ENCODE measurements around the gene ULK4. TPM values are rescaled to one million over a fixed set of nuclear protein-coding genes. Genes with fewer than 3 reads are reported as not detected.
A peak's percentile ranks its signal among the peaks of the same experiment; 100 is the strongest.
"Not testable (repeated sequence)": the region's sequence is repeated elsewhere in the genome, so short reads cannot be mapped to it uniquely, and the experiment has no call there.

Gene ULK4
- 1 to 10 TPM; 2.7 to 5.6 (median 5.1) TPM for polyA plus RNA-seq (ENCODE audit: insufficient read length in 4 of 4)

- DNase-seq (ENCODE audit: low read depth in 4 of 4, low spot score in 3 of 4), result peak; percentile 97 to 99 (median 99)
Measured at GRCh38 chr3:41961751-41962679, at the start of gene ULK4. ULK4 (minus strand) TSS chr3:41962103; CDS start chr3:41954759, 7,344 bp downstream.

DNA sequence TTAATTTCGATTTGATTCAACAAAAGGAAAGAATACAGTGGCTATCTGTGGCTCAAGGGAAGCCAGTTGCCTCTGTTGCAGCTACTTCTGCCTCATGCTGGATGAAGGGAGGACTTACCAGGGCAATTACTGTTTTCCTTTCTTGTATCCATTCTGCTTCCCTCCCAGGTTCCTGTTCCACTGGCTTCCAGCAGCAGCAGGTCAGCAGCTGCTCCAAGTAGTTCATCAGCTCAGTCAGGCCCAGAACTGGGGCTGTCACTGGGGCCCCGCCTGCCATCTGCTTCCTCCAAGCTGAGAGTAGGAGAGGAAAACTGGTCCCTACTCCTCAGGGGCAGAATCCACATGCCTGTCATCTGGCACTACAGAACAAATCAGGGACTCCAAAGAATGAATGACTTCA, 48.6 kb upstream of the ULK4 start:
- DNase-seq (ENCODE audit: low read depth in 4 of 4, low spot score in 3 of 4), result no peak

DNA sequence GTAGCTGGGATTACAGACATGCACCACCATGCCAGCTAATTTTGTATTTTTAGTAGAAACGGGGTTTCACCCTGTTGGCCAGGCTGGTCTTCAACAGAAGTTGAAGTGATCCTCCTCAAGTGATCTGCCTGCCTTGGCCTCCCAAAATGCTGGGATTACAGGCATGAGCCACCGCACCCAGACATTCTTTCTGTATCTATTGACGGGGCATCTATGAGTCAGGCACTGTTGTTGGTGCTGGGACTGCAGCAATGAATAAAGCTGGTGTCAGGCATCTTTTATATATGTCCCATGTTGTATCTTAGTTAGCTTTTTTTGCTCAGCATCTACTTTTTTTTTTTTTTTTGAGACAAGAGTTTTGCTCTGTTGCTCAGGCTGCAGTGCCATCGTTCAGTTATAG, 47.6 kb upstream of the ULK4 start:
- no peak for DNase-seq (ENCODE audit: low read depth in 4 of 4, low spot score in 3 of 4)

- no peak for DNase-seq (ENCODE audit: low read depth in 4 of 4, low spot score in 3 of 4)
Measured at GRCh38 chr3:42007785-42008184, 45.9 kb upstream of the ULK4 start.

DNA sequence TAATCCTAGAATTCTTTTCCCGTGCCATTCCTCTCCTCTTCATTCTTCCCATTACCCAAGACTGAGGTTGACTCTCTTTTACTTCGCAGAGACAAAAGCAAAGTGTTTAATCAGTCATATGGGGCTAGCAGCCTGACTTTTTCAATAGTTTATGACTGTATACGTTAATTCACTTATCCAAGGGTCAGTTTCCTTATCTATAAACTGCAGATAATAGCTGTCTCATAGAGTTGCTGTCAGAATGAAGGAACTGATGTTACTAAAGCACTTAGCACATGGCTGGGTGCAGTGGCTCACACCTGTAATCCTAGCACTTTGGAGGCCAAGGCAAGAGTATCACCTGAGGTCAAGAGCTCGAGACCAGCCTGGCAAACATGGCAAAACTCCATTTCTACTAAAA, 43.5 kb upstream of the ULK4 start:
- DNase-seq (ENCODE audit: low read depth in 4 of 4, low spot score in 3 of 4), result no peak

- DNase-seq (ENCODE audit: low read depth in 4 of 4, low spot score in 3 of 4), result no peak
Measured at GRCh38 chr3:42002790-42003189, 40.9 kb upstream of the ULK4 start.

DNA sequence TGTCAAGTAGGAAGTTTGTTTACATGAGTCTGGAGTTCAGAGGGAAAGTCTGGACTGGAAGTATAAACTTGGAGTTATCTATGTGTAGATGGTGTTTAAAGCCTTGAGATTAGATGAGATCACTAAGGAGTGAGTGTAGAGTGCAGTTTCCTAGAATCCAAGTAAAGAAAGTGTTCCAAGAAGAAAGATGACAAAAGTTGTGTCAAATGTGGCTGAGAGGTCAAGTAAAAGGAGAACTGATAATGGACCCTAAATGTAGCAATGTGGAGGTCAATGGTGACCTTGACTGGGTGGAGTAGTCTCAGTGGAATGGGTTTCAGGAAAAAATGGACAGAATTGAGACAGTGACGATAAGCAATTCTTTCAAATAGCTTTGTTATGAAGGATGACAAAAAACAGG, 39.9 kb upstream of the ULK4 start:
- no peak for DNase-seq (ENCODE audit: low read depth in 4 of 4, low spot score in 3 of 4)

- no peak for DNase-seq (ENCODE audit: low read depth in 4 of 4, low spot score in 3 of 4)
Measured at GRCh38 chr3:41999909-42000308, 38.0 kb upstream of the ULK4 start.

DNA sequence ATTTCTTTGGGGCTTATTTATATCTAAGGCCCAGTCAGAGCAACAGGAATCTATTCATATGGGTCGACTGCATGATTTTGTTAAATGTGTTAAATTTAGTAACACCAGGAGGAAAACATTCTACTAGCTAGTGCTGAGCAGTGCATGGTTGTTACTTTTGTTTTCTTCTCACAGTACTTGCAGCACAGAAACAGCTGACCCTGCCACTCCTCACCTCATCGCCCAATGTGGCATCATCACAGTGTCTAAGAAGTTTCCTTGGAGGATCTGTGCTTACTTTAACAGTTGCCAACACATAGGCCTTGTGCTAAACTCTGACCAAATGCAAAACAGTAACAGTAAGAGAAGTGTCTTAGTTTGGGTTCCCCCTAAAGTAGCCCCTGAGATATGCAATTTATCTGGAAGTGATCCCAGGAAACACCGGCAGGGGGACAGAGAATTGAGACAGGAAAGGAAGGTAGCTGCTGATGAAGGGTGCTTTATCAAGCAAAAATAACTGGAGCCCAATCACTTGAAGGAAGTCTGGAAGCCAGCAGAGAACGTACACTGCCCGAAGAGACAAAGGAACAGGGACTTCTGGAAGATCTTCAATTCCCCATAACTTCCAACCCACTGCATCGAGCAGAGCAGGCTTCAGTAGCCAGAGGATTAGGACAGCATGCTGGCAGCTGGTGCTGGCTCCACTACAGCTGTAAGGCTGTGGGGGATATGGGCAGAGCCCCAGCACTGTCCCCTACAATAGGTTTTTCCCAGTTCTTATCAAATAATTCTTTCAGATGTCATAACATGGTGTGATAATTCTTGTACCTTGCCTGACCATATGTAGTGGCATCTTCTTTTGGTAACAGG, 36.0 kb upstream of the ULK4 start:
- no peak for DNase-seq (ENCODE audit: low read depth in 4 of 4, low spot score in 3 of 4)

DNA sequence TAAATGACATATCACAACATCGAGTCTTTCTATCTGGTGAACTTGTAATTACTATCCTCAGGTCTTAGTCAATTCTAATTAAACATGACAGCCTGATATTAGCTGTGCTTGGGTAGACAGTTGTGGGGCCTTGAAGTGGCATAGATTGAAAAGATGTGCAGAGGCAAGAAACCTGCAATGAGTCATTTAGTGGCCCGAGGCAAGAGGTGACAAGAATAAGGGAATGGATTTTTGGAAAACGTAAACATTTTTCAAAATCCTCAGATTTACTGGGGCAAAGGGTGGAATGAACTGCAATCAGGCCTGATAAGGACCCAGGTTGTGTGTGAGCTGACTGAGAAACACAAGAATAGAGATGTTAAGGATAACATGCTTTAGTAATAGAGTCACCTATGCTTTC, 29.5 kb upstream of the ULK4 start:
- DNase-seq (ENCODE audit: low read depth in 4 of 4, low spot score in 3 of 4), result no peak

DNA sequence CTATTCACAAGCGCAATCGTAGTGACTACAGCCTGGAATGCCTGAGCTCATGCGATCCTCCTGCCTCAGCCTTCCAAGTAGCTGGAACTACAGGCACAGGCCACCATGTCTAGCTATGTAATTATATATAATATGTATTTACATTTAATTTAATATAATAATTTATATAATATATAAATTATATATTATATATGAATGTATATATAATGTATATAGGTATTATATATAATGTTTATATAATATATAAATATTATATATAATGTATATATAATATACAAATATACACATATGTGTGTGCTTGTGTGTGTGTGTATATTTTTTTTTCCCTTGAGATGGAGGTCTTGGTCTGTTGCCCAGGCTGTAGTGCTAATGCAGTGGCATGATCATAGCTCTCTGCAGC, 27.6 kb upstream of the ULK4 start:
- DNase-seq (ENCODE audit: low read depth in 4 of 4, low spot score in 3 of 4), result no peak

DNA sequence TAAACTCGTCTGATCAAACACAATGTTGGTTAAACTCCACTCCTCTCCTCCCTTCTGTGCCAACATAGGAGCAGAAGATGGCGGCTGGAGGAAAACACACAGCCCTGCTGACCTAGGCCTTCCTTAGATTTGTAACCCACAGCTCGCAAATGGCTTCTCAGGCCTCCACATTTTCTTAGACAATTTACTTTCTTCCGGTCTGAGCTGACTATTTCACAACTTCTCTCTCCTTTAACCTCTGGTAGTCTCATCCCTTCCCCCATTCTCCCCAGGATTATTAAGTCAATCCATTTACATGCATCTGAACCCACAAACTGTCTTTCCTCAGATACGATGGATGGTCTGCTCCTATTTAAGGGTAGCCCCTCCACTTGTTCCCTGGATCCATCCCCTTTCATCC, 25.7 kb upstream of the ULK4 start:
- no peak for DNase-seq (ENCODE audit: low read depth in 4 of 4, low spot score in 3 of 4)

- DNase-seq (ENCODE audit: low read depth in 4 of 4, low spot score in 3 of 4), result no peak
Measured at GRCh38 chr3:41986561-41986960, 24.7 kb upstream of the ULK4 start.

- DNase-seq (ENCODE audit: low read depth in 4 of 4, low spot score in 3 of 4), result no peak
Measured at GRCh38 chr3:41985018-41985417, 23.1 kb upstream of the ULK4 start.

DNA sequence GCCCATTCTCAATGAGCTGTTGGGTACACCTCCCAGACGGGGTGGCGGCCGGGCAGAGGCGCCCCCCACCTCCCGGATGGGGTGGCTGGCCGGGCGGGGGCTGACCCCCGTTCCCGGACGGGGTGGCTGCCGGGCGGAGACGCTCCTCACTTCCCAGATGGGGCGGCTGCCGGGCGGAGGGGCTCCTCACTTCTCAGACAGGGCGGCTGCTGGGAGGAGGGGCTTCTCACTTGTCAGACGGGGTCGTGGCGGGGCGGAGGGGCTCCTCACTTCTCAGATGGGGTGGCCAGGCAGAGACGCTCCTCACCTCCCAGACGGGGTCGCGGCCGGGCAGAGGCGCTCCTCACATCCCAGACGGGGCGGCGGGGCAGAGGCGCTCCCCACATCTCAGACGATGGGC, 21.2 kb upstream of the ULK4 start:
- DNase-seq (ENCODE audit: low read depth in 4 of 4, low spot score in 3 of 4), result not testable (repeated sequence)

- not testable (repeated sequence) for DNase-seq (ENCODE audit: low read depth in 4 of 4, low spot score in 3 of 4)
Measured at GRCh38 chr3:41977401-41977800, 15.5 kb upstream of the ULK4 start.

DNA sequence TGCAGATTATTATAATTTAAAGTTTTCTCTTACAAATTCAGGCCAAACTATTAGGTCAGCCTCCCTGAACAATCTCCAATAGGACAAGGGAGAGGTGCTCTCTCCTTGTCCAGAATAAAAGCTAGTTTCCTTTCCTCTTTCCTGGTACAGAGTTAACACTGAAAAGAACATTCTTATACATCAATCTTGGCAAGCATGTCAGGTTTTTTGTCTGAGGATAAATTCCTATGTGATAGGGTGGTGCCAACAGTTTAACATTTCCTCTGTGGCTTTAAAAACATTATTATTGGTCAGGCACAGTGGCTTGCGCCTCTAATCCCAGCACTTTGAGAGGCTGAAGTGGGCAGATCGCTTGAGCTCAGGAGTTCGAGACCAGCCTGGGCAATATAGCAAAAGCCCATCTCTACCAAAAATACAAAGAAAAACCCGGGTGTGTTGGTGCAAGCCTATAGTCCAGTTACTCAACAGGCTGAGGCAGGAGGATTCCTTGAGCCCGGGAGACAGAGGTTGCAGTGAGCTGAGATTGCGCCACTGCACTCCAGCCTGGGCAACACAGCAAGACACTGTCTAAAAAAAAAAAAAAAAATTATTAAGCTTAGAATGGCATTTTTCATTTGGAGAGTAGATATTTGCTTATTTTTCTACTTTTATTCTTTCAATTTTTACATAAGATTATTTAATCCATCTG, 13.7 kb upstream of the ULK4 start:
- DNase-seq (ENCODE audit: low read depth in 4 of 4, low spot score in 3 of 4), result no peak

GRCh38 chr3:41974223-41974622, 12.3 kb upstream of the ULK4 start:
- no peak for DNase-seq (ENCODE audit: low read depth in 4 of 4, low spot score in 3 of 4)

DNA sequence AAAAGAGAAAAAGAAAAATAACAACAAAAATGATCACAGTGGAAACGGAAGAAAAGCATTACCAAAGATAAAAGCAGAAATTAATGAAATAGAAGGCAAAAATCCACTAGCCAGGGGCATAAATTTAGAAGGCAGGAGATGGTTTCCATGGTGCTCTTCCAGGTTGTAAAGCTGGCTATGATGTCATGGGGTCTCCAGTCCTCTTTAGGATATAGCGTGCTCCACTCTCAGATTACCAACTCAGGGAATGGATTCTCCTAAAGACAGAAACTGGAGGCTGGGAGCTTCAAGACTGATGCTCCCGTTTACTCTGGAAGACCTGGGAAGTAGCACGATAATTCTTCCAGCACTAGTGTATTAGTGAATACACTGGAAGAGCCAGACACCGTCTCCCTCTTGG, 10.9 kb upstream of the ULK4 start:
- no peak for DNase-seq (ENCODE audit: low read depth in 4 of 4, low spot score in 3 of 4)

- DNase-seq (ENCODE audit: low read depth in 4 of 4, low spot score in 3 of 4), result no peak
Measured at GRCh38 chr3:41966206-41966605, 4.3 kb upstream of the ULK4 start.

DNA sequence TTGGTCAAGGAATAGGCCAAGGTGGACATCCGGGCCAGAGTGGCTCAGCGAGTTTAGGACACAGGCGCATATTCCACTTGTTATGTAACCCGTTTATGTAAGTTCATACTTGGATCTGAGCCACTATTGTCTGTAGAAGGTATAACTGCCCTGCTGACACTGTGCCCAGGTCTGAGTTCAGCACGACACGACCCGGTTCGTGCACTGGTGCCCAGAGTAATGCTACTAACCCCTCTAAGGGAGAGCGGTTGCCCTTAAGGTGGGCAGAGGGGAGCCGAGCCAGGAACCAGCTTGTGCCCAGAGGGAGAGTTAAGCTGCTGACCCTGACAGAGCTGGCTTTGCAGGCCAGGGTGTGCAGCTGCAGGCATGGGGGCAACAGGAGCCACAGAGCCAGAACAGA, 1.9 kb upstream of the ULK4 start:
- no peak for DNase-seq (ENCODE audit: low read depth in 4 of 4, low spot score in 3 of 4)

Data from left renal pelvis (tissue), 4 donors.